GM12873 (cell line): ENCODE measurements around the gene PHAF1.

Source experiments
- CTCF ChIP-seq: IDR thresholded peaks from 2 replicates; pipeline ENCODE4 v1.5.1; 2012; ENCODE audit warnings: low read depth, mild to moderate bottlenecking, moderate library complexity, low read length, control low read depth; ENCODE audit not compliant: insufficient read depth; ENCODE audit errors: missing control alignments

Gene PHAF1

DNA sequence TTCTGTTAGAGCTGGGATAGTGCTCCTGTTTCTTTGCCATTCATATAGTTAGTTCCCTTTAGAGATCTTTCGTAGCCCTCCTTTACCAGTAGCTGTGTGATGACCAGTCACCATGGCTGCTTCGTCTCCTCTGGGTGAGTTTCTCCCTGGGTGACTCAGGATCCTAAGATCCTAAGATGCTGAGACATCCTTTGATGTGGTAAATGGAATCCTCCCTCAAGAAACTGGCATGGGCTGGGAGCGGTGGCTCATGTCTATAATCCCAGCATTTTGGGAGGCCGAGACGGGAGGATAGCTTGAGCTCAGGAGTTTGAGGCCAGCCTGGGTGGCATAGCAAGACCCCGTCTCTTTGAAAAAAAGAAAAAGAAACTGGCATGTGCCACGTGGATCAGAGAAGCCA is 5.9 kb downstream of the PHAF1 start:
- no peak for TF ChIP-seq CTCF

- TF ChIP-seq CTCF = no peak
Observed at GRCh38 chr16:67116388-67117311, 6.9 kb downstream of the PHAF1 start.

DNA sequence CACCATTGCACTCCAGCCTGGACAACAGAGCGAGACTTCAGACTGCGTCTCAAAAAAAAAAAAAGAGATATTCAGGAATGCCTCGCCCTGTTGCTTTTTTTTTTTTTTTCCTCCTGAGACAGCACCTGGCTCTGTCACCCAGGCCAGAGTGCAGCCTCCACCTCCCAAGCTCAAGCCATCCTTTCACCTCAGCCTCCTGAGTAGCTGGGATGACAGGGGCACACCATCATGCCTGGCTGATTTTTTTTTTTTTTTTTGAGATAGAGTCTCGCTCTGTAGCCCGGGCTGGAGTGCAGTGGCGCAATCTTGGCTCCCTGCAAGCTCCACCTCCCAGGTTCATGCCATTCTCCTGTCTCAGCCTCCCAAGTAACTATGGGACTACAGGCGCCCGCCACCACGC is 8.0 kb downstream of the PHAF1 start:
- no peak for TF ChIP-seq CTCF

GRCh38 chr16:67120025-67120424 is 10.3 kb downstream of the PHAF1 start:
- no peak for TF ChIP-seq CTCF

DNA sequence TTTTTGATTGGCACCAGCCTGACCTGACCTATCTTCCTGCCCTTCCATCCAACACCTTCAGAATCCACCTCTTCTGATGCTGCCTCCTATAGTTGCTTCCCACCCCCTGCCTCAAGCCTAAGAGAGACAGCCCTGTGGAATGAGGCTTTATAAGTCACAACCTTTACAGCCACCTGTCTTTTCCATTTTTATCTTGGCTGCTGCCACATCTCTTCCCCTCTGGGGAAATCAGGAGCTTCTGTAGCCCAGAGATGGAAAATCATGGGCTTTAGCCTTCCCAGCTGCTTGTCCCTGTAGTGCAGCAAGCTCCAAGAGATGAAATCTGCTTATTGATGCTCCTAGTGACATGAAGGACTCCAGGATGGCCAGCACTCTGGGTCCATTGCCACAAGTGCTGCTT is 18.7 kb downstream of the PHAF1 start:
- no peak for TF ChIP-seq CTCF

DNA sequence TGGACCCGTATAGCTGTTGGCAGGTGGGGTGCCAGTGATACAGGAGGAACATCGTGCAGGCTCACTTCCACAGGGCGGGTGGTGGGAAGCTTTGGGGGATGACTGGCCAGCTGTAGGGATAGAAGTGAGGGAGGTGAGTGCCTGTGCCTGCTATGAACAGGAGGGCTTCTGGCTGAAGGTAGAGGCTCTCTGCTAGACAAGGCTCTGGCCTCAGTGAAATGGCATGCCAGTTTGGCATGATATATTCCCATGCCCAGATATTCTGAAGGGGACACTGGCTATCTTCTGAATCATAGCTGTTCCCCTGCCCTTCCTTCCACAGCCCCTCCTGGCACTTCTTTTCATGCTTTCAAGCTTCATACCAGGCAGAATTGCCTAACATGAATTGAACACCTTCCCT is 19.1 kb downstream of the PHAF1 start:
- TF ChIP-seq CTCF = no peak

DNA sequence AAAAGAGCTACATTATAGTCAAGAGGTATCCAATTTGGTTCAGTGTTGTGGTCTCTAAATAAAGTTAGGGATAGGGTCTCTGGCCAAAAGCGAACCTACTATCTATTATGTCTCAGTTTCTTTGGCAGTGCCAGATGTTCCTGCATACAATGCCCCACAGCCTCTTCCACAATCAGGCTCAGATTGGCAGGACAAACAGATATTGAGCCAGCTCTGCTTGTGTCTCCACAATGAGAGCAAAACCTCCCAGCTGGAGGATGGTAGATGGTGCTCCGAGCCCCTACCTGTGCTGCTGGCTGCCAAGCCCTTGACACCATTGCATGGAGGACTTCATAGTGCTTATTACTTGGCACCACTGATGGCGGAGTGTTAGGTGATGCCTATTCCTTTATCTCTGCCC is 19.7 kb downstream of the PHAF1 start:
- no peak for TF ChIP-seq CTCF
